HCT116 (cell line): ENCODE measurements around the gene DDI2. TPM values are rescaled to one million over a fixed set of nuclear protein-coding genes. Genes with fewer than 3 reads are reported as not detected.
A peak's percentile ranks its signal among the peaks of the same experiment; 100 is the strongest.

Source experiments
- ATAC-seq: fragments of 200-7000 bp; cut with Tn5 transposase; 2 replicates; pipeline ENCODE4 v1.9.1; 2020; ENCODE audit warnings: mild to moderate bottlenecking, moderate library complexity
- BruUV-seq: library from RNA; stranded (reverse); fragments of 400-500 nt; replicated peaks from 2 replicates; lab custom pipeline; 2021; lab: Mats Ljungman, UMichigan
- CTCF ChIA-PET: fragments of 300-600 bp; sonication (Branson Sonifier 250); formaldehyde crosslinking; loops from one replicate; lab custom pipeline; 2021; ENCODE audit warnings: antibody characterized with exemption; lab: Charles Lee
- POLR2A ChIA-PET: fragments of 300-600, 350-600 bp; sonication (Branson Sonifier 250); formaldehyde crosslinking; loops from one replicate; lab custom pipeline; 2021; ENCODE audit warnings: antibody characterized with exemption; lab: Charles Lee
- RAD21 ChIA-PET, 2 experiments: fragments of 300-600 bp; sonication (Branson Sonifier 250); formaldehyde crosslinking; loops; one replicate each; lab custom pipeline; 2023; ENCODE audit warnings: low total read pairs in 2 of 2; ENCODE audit not compliant: uncharacterized antibody in 2 of 2, unreplicated experiment in 2 of 2, low non-redundant PET in 1 of 2; lab: Charles Lee
- DNase-seq: peaks from one replicate; pipeline ENCODE4 v3.0.0-alpha.2; 2010; ENCODE audit warnings: low read depth, low spot score
- H2AFZ ChIP-seq: fragments of 200-600 bp; shearing (Covaris generic), sonication (generic); 2 replicates; pipeline ENCODE4 v1.6.1; 2017; ENCODE audit warnings: low read depth, mixed run types, mixed read lengths, antibody characterized with exemption, low read length; ENCODE audit not compliant: poor library complexity, severe bottlenecking
- H3K27ac ChIP-seq: 2 replicates; pipeline ENCODE4 v1.5.1; 2012; ENCODE audit warnings: low read depth, low read length
- H3K27me3 ChIP-seq: fragments of 200-600 bp; sonication (generic); 2 replicates; pipeline ENCODE4 v1.6.1; 2016; ENCODE audit warnings: mixed run types, low read length, mixed read lengths; ENCODE audit not compliant: insufficient read depth
- H3K36me3 ChIP-seq, 2 experiments: fragments of 200-500 bp in 1 of 2; fragments of 200-600 bp in 1 of 2; sonication (Bioruptor generic) in 1 of 2; sonication (generic) in 1 of 2; 2 replicates each; pipeline versions ENCODE4 v1.5.1 to v1.6.1; 2014 to 2016; ENCODE audit warnings: low read length in 2 of 2, inconsistent platforms in 1 of 2, mixed read lengths in 1 of 2, mixed run types in 1 of 2; ENCODE audit not compliant: insufficient read depth in 2 of 2, control insufficient read depth in 1 of 2
- H3K4me1 ChIP-seq, 2 experiments: fragments of 200-600 bp in 1 of 2; sonication (generic) in 1 of 2; 2 replicates each; pipeline versions ENCODE4 v1.5.1 to v1.6.1; 2012 to 2017; ENCODE audit warnings: low read length in 2 of 2, inconsistent platforms in 1 of 2, mild to moderate bottlenecking in 1 of 2, mixed read lengths in 1 of 2, mixed run types in 1 of 2, moderate library complexity in 1 of 2; ENCODE audit not compliant: insufficient read depth in 2 of 2, control insufficient read depth in 1 of 2
- H3K4me2 ChIP-seq: fragments of 200-600 bp; sonication (generic); 2 replicates; pipeline ENCODE4 v1.6.1; 2017; ENCODE audit warnings: mixed run types, low read length, mixed read lengths
- H3K4me3 ChIP-seq, 2 experiments: fragments of 200-600 bp in 1 of 2; sonication (generic) in 1 of 2; replicated peaks in 1 of 2; 2 replicates each; pipeline ENCODE4 v1.5.1; 2011 to 2016; ENCODE audit warnings: low read length in 2 of 2, control low read depth in 1 of 2, low read depth in 1 of 2, mild to moderate bottlenecking in 1 of 2, mixed read lengths in 1 of 2, mixed run types in 1 of 2
- H3K79me2 ChIP-seq: fragments of 200-600 bp; sonication (generic); 2 replicates; pipeline ENCODE4 v1.6.1; 2017; ENCODE audit warnings: mild to moderate bottlenecking, mixed run types, low read length, moderate library complexity, mixed read lengths; ENCODE audit not compliant: insufficient read depth
- H3K9ac ChIP-seq: fragments of 200-600 bp; sonication (generic); 2 replicates; pipeline ENCODE4 v1.6.1; 2016; ENCODE audit warnings: low read length, mixed read lengths
- H3K9me2 ChIP-seq: fragments of 200-600 bp; sonication (generic), shearing (Covaris generic); 2 replicates; pipeline ENCODE4 v1.6.1; 2017; ENCODE audit warnings: mixed run types, mild to moderate bottlenecking, moderate library complexity; ENCODE audit not compliant: insufficient read depth
- H3K9me3 ChIP-seq, 2 experiments: fragments of 200-500 bp in 1 of 2; fragments of 200-600 bp in 1 of 2; sonication (Bioruptor generic) in 1 of 2; sonication (generic) in 1 of 2; 2 replicates each; pipeline ENCODE4 v1.6.1; 2014 to 2017; ENCODE audit warnings: low read length in 2 of 2, mixed read lengths in 2 of 2, inconsistent platforms in 1 of 2, low read depth in 1 of 2, mild to moderate bottlenecking in 1 of 2, mixed run types in 1 of 2, moderate library complexity in 1 of 2; ENCODE audit not compliant: control insufficient read depth in 1 of 2, insufficient read depth in 1 of 2
- H4K20me1 ChIP-seq: fragments of 200-600 bp; sonication (generic), shearing (Covaris generic); 2 replicates; pipeline ENCODE4 v1.6.1; 2017; ENCODE audit warnings: mixed run types, mild to moderate bottlenecking, moderate library complexity; ENCODE audit not compliant: insufficient read depth
- CEBPB ChIP-seq: IDR thresholded peaks from 2 replicates; pipeline ENCODE4 v1.6.1; 2012; ENCODE audit warnings: low read depth
- EGR1 ChIP-seq: IDR thresholded peaks from 2 replicates; pipeline ENCODE4 v1.6.1; 2012; ENCODE audit warnings: low read depth
- ELF1 ChIP-seq: IDR thresholded peaks from 2 replicates; pipeline ENCODE4 v1.6.1; 2012; ENCODE audit warnings: low read depth, borderline replicate concordance
- EZH2phosphoT487 ChIP-seq: fragments of 200-600 bp; IDR thresholded peaks from 2 replicates; pipeline ENCODE4 v1.6.1; 2018; ENCODE audit warnings: antibody characterized with exemption, borderline replicate concordance
- POLR2A ChIP-seq: IDR thresholded peaks from 2 replicates; pipeline ENCODE4 v1.7.0; 2011; ENCODE audit warnings: borderline replicate concordance; ENCODE audit not compliant: insufficient read depth, insufficient read length; ENCODE audit errors: extremely low read depth
- POLR2AphosphoS5 ChIP-seq: IDR thresholded peaks from 2 replicates; pipeline ENCODE4 v1.6.1; 2011; ENCODE audit warnings: mild to moderate bottlenecking, low read depth, low read length, moderate library complexity
- RAD21 ChIP-seq: IDR thresholded peaks from 2 replicates; pipeline ENCODE4 v1.6.1; 2012; ENCODE audit warnings: low read depth, mild to moderate bottlenecking
- TCF7L2 ChIP-seq: IDR thresholded peaks from 2 replicates; pipeline ENCODE4 v1.7.0; 2011; ENCODE audit warnings: borderline replicate concordance, inconsistent platforms; ENCODE audit not compliant: insufficient read depth, insufficient read length; ENCODE audit errors: extremely low read depth
- ZNF274 ChIP-seq: fragments of 200-500 bp; sonication (Bioruptor generic); IDR thresholded peaks from 2 replicates; pipeline ENCODE4 v1.6.1; 2014; ENCODE audit warnings: mild to moderate bottlenecking, low read depth, low read length, inconsistent platforms
- intact Hi-C: fragments of 100-400 bp; cut with micrococcal nuclease; formaldehyde crosslinking; loops from 2 replicates; pipeline ENCODE4 v1.10.0; 2022
- total RNA-seq: library from RNA; stranded (reverse); gene quantifications from one replicate; pipeline ENCODE4 v1.2.1, GENCODE V29; 2021; ENCODE audit not compliant: unreplicated experiment
- TF ChIP-seq, protein P1 (sequence below), 3 experiments: fragments of 200-600 bp in 1 of 3; sonication (generic) in 1 of 3; IDR thresholded peaks in 2 of 3; conservative IDR thresholded peaks in 1 of 3; 2 replicates each; pipeline ENCODE4 v1.5.1; 2012 to 2017; ENCODE audit warnings: low read depth in 2 of 3, low read length in 2 of 3, antibody characterized with exemption in 1 of 3, borderline replicate concordance in 1 of 3, control low read depth in 1 of 3, mild to moderate bottlenecking in 1 of 3, mixed read lengths in 1 of 3, mixed run types in 1 of 3, moderate library complexity in 1 of 3; ENCODE audit not compliant: insufficient read depth in 1 of 3
- TF ChIP-seq, protein P2 (sequence below): IDR thresholded peaks from 2 replicates; pipeline ENCODE4 v1.6.1; 2012
- TF ChIP-seq, protein P3 (sequence below): IDR thresholded peaks from 2 replicates; pipeline ENCODE4 v1.6.1; 2011; ENCODE audit warnings: mild to moderate bottlenecking, low read length, moderate library complexity; ENCODE audit not compliant: insufficient replicate concordance; ENCODE audit errors: extremely low read depth

Gene DDI2
- total RNA-seq, 1 experiment from 2014 or later: 26.3 TPM

DNA sequence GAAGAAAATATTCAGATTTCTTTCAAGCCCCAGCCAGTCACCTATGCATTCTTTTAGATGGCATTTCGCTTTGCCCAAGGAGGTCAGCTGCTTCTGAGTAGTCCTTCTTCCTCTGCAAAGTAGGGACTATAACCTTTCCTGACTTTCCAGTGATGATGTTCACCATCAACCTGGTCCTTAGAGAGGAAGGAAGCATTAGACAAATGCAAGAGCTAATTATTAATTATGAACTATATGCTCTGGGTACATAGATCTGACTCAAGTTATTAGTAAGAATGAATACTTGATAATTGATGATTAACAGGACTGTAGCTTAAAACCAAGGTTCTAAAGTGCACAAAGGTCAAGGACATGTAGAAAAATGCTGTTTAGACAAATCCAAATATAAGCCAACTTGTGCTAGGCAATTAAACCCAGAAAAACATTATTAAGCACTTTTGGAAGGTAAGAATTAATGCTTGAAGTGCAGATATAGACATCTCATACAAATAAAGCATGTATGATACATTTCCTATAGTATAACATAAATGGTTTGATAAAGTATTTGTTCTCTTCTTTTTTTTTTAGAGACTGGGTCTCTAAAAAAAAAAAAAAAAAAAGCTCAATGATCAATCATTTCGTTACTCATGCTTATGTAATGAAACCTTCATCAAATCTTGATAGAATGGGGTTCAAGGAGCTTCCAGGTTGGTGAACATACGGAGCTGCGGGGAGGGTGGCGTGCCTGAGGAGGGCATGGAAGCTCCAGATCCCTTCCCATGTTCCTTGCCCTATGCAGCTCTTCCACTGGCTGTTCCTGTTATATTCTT, 21.2 kb upstream of the DDI2 start:
- no peaks in the 10 kb centered on the region for H3K9me2 ChIP-seq
- BruUV-seq: no TSS peak
- no peak overlapping the region for H3K27ac ChIP-seq
- TF ChIP-seq, protein P1, sequence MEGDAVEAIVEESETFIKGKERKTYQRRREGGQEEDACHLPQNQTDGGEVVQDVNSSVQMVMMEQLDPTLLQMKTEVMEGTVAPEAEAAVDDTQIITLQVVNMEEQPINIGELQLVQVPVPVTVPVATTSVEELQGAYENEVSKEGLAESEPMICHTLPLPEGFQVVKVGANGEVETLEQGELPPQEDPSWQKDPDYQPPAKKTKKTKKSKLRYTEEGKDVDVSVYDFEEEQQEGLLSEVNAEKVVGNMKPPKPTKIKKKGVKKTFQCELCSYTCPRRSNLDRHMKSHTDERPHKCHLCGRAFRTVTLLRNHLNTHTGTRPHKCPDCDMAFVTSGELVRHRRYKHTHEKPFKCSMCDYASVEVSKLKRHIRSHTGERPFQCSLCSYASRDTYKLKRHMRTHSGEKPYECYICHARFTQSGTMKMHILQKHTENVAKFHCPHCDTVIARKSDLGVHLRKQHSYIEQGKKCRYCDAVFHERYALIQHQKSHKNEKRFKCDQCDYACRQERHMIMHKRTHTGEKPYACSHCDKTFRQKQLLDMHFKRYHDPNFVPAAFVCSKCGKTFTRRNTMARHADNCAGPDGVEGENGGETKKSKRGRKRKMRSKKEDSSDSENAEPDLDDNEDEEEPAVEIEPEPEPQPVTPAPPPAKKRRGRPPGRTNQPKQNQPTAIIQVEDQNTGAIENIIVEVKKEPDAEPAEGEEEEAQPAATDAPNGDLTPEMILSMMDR (IDR thresholded peaks at IDR 0.05 in 2 of 3, conservative IDR thresholded peaks at IDR 0.05 in 1 of 3; ENCODE audit: borderline replicate concordance in 1 of 3, insufficient read depth in 1 of 3, low read depth in 2 of 3, low read length in 2 of 3): no peak
- no peak for TF ChIP-seq POLR2AphosphoS5
- TF ChIP-seq EGR1: no peak
- TF ChIP-seq RAD21: no peak
- TF ChIP-seq EZH2phosphoT487: no peak
- no peak for TF ChIP-seq ZNF274
- TF ChIP-seq, protein P2, sequence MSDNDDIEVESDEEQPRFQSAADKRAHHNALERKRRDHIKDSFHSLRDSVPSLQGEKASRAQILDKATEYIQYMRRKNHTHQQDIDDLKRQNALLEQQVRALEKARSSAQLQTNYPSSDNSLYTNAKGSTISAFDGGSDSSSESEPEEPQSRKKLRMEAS: no peak
- TF ChIP-seq, protein P3, sequence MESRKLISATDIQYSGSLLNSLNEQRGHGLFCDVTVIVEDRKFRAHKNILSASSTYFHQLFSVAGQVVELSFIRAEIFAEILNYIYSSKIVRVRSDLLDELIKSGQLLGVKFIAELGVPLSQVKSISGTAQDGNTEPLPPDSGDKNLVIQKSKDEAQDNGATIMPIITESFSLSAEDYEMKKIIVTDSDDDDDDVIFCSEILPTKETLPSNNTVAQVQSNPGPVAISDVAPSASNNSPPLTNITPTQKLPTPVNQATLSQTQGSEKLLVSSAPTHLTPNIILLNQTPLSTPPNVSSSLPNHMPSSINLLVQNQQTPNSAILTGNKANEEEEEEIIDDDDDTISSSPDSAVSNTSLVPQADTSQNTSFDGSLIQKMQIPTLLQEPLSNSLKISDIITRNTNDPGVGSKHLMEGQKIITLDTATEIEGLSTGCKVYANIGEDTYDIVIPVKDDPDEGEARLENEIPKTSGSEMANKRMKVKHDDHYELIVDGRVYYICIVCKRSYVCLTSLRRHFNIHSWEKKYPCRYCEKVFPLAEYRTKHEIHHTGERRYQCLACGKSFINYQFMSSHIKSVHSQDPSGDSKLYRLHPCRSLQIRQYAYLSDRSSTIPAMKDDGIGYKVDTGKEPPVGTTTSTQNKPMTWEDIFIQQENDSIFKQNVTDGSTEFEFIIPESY: no peak
- TF ChIP-seq ELF1: no peak
- no peak for TF ChIP-seq CEBPB
- no peak for TF ChIP-seq POLR2A
- no peak for TF ChIP-seq TCF7L2
- no peaks in the 10 kb centered on the region for H3K36me3 ChIP-seq
- CTCF ChIA-PET: interaction anchor here (2.4 kb wide), 1 partner anchor 146 kb away, joined by 13 read pairs; the partner anchor contains the start of gene TMEM82
- H3K4me2 ChIP-seq: no peak overlapping the region
- H3K27me3 ChIP-seq: no peaks in the 10 kb centered on the region
- intact Hi-C loops: loop anchor here (1.0 kb wide), 1 partner anchor 145 kb away; no protein-coding TSS in a partner anchor
- no peak overlapping the region for H2AFZ ChIP-seq
- POLR2A ChIA-PET: interaction anchor here (1.3 kb wide), 1 partner anchor 22 kb away, joined by 5 read pairs; the partner anchor contains the start of gene DDI2
- H3K4me3 ChIP-seq: no peak overlapping the region
- no peaks in the 10 kb centered on the region for H3K9me3 ChIP-seq
- DNase-seq (no peak), ATAC-seq (0 out of 2 replicates have a peak, but pooled peaks have one; percentile 12)
- no peaks in the 10 kb centered on the region for H4K20me1 ChIP-seq
- no peaks in the 10 kb centered on the region for H3K4me1 ChIP-seq
- RAD21 ChIA-PET: interaction anchor here in 1 of 2 experiments (1.1 kb wide), 1 partner anchor 145 kb away, joined by 5 read pairs; no protein-coding TSS in a partner anchor
- no peak overlapping the region for H3K9ac ChIP-seq
- H3K79me2 ChIP-seq: no peaks in the 10 kb centered on the region
